HG03460 (cell line): Measurements from ENCODE around the gene MYO5C.
"Not testable (repeated sequence)": the region's sequence is repeated elsewhere in the genome, so short reads cannot be mapped to it uniquely, and the experiment has no call there.

Experiments used
- ATAC-seq: cut with Tn5 transposase; IDR thresholded peaks from one replicate; pipeline ENCODE4 v1.9.1; 2021; ENCODE audit not compliant: unreplicated experiment

Gene MYO5C

DNA sequence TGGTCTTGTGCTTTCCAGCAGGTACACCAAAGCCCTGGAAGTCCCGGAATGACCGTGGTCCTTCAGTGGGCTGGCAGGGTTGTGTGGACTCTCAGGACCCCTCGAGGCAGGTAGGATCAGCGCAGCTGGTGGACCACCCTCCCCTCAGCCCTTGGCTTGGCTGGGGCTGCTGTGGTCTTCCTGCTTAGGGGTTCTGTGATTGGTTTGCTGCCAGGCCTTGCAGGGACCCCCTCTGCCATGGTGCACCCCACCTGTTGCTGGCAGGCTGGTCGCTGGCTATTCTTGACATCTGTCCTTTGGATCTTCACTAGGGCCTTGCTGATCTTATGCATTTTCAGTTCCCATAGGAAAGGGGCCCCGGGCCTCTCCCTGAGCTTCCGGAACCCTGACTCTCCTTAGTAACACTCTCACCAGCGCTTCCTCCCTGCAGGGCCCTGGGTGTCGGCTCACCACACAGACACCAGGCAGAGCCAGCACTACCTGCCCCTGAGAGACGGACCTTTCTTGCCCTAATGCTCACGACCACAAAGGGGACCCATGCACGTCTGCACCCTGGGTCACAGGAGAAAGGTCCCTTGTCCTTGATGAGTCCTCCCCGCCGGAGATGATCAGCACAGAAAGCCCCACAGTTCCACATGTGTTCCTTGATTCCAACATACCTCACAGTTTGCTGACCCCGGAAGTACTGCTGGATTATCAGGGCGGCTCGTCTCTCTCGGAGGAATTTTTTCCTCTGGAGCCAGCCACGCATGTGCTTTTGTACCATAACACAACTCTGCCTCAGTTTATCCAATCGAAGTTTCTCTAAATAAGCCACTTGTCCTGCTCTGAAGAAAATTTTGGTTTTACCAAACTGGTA, 51.7 kb downstream of the MYO5C start:
- no peak for ATAC-seq

DNA sequence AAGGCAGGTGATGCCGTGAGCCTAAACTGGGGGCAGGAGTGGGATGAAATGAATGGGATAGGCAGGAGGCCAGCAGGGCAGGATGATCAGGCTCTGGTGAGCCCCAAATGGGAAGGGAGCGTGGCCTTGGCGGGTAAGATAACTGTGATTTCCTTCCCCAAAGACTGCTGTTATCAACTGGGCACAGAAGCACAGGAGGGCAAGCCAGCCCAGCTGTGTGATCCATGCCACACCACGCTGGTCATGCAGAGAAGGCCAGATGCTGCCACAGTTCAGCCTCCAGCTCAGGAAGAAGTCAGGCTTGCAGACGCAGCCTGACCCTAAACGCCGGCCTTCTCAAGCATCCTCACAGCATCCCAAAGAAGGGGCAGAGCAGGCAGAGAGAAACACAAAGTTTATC, 52.3 kb downstream of the MYO5C start:
- ATAC-seq: no peak

DNA sequence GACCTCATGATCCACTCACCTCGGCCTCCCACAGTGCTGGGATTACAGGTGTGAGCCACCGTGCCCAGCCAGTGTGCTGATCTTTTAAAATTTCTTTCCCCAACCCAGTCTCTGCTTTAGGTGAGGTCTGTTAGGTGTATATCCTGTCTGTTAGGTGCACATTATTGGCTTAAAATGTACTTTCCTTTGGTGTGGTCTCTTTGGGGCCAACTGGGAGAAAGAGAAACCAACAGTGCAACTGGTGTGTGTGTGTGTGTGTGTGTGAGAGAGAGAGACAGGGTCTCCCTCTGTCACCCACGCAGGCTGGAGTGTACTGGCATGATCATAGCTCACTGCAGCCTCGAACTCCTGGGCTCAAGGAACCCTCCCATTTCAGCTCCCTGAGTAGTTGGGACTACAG, 54.1 kb downstream of the MYO5C start:
- no peak for ATAC-seq

- ATAC-seq: no peak
Measured at GRCh38 chr15:52240166-52240565, 55.4 kb downstream of the MYO5C start.

GRCh38 chr15:52238989-52239525, 56.5 kb downstream of the MYO5C start:
- ATAC-seq: not testable (repeated sequence)

GRCh38 chr15:52238149-52238548, 57.5 kb downstream of the MYO5C start:
- no peak for ATAC-seq

GRCh38 chr15:52236013-52236412, 59.6 kb downstream of the MYO5C start:
- no peak for ATAC-seq

- peak; percentile 37 for ATAC-seq
Measured at GRCh38 chr15:52234596-52235541, 60.7 kb downstream of the MYO5C start.

DNA sequence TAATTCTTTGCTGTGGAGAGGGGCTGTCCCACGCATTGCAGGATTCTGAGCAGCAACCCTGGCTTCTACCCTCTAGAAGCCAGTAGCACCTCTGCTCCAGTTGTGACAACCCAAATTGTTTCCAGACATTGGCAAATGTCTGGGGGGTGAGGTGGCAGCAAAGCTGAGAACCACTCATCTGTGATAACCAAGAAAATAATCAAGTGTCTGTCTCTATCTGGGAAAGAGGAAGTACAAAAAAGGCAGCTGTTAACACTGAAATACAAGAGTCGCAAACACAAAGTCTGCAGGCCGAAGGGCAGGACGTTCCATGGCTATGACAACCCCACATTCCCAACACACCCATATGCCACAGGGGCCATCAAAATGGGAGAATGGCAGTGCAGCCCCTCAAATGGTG, 62.2 kb downstream of the MYO5C start:
- peak; percentile 39 for ATAC-seq

- ATAC-seq: peak; percentile 52
Measured at GRCh38 chr15:52232327-52232726, 63.3 kb downstream of the MYO5C start.

DNA sequence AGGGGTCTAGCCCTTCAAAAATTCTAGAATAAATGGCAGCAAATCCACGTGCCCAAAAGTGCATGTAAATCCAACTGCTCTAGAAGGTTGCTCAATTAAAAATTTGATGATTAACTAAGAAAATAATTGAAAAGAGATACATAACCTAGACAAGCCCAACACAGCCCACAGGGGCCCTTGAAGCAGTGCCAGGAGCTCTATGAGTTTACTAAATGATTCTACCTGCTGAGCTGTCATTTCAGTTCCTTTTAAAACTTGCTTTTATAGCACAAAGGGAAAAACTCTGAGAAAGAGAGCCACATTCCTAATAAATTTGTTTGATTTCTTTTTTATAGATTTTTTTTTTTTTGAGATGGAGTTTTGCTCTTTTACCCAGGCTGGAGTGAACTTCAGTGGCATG, 65.5 kb downstream of the MYO5C start:
- no peak for ATAC-seq

- no peak for ATAC-seq
Measured at GRCh38 chr15:52228921-52229320, 66.7 kb downstream of the MYO5C start.

DNA sequence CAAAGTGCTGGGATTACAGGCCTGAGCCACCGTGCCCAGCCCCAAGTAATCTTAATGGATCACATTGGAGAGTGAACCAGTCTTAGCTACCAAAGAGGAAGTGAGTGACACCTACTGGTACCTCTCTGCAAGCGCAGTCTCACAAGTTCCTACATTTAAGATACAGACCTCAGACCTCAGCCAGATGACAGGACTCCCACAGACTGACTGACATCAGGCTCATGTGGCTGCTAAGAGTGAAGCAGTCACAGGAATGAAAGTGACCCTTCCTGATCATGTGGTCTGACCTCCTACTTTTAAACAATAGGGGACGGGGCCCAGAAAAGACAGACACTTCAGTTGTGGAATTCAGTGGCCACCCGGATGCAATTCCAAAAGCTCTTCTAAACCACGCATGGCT, 68.1 kb downstream of the MYO5C start:
- peak; percentile 75 for ATAC-seq

- ATAC-seq: no peak
Measured at GRCh38 chr15:52225230-52225629, 70.4 kb downstream of the MYO5C start.

- ATAC-seq: no peak
Measured at GRCh38 chr15:52224211-52224610, 71.4 kb downstream of the MYO5C start.

- no peak for ATAC-seq
Measured at GRCh38 chr15:52221730-52222129, 73.9 kb downstream of the MYO5C start.

DNA sequence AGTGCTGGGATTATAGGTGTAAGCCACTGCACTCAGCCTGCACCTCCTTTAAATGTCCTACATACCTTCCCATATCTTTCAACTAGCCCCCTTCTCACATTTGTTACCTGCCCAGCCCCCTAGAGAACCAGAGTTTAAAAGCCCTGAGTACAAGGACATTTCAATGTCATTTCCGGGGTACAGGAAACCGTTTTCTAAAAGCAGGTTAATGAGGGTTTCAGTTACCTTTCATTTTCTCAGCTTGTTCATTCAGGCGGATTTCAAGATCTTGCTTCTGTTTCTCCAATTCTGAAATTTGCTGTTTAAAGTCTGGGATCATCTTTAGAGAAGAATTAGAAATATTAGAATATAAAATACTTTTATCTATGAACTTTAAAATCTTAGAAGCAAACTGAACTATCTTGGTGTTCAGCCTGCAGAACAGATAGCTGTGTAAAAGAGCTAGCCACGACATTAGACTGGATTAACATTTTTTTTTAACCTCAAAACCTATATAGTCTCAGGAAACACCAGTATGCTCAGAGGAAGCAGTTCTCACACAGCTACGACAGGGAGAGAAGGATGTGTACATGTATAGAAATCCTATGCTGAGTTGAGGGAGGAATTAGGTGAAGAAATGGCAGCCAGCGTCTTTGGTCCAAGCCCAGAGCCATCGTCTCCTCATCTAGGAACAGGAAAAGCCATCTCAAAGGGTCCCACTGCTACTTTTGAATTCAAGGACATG, 74.5 kb downstream of the MYO5C start:
- ATAC-seq: no peak

DNA sequence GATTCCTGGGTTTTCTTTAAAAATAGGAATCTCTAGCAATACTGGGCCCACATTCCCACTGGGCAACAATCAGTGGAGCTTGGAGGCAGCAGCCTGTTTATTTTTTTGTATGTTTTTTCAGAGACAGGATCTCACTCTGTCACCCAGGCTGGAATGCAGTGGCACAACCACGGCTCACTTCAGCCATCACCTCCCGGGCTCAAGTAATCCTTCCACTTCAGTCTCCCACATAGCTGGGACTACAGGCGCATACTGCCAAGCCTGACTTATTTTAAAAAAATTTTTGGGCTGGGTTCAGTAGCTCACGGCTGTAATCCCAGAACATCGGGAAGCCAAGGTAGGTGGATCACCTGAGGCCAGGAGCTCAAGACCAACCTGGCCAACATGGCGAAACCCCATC, 75.4 kb downstream of the MYO5C start:
- no peak for ATAC-seq

GRCh38 chr15:52218816-52219215, 76.8 kb downstream of the MYO5C start:
- no peak for ATAC-seq

- no peak for ATAC-seq
Measured at GRCh38 chr15:52218371-52218770, 77.2 kb downstream of the MYO5C start.

DNA sequence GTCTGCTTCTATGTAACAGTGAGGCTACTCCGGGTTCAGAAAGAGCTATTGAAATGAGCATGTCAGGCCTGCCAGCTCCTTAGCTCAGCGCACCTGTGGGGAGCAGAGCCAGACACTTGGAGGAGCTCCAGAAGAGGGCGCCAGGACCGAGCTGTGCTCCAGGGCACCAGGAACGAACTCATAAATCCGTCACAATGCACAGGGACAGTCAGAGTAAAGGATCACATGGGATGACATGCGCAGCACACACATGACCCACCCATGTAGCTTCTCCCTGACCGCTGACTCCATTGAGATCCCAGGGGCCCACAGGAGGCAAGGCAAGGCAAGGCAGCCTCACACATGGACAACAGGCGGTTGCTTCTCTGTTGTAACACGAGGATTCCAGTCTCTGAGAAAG, 78.4 kb downstream of the MYO5C start:
- no peak for ATAC-seq
